Breast epithelium (tissue), 3 donors: ENCODE measurements around the gene ITGB4.

Source experiments
- POLR2A ChIP-seq: fragments of 450-650 bp; IDR thresholded peaks from one replicate; pipeline ENCODE4 v1.6.1; 2016; ENCODE audit warnings: antibody characterized with exemption, mild to moderate bottlenecking, moderate library complexity
- TF ChIP-seq, protein P1 (sequence below), 3 donors: fragments of 450-650 bp; IDR thresholded peaks; one replicate each; pipeline ENCODE4 v1.5.1; 2016 to 2017; ENCODE audit warnings: antibody characterized with exemption in 3 of 3, mild to moderate bottlenecking in 3 of 3, moderate library complexity in 3 of 3

GRCh38 chr17:75738218-75738802 is 17.1 kb downstream of the ITGB4 start:
- TF ChIP-seq, protein P1, sequence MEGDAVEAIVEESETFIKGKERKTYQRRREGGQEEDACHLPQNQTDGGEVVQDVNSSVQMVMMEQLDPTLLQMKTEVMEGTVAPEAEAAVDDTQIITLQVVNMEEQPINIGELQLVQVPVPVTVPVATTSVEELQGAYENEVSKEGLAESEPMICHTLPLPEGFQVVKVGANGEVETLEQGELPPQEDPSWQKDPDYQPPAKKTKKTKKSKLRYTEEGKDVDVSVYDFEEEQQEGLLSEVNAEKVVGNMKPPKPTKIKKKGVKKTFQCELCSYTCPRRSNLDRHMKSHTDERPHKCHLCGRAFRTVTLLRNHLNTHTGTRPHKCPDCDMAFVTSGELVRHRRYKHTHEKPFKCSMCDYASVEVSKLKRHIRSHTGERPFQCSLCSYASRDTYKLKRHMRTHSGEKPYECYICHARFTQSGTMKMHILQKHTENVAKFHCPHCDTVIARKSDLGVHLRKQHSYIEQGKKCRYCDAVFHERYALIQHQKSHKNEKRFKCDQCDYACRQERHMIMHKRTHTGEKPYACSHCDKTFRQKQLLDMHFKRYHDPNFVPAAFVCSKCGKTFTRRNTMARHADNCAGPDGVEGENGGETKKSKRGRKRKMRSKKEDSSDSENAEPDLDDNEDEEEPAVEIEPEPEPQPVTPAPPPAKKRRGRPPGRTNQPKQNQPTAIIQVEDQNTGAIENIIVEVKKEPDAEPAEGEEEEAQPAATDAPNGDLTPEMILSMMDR (IDR thresholded peaks at IDR 0.05) = no peak
- no peak for TF ChIP-seq POLR2A
